ENCODE measurements around the gene LSM10.

The LSM10 gene

DNA sequence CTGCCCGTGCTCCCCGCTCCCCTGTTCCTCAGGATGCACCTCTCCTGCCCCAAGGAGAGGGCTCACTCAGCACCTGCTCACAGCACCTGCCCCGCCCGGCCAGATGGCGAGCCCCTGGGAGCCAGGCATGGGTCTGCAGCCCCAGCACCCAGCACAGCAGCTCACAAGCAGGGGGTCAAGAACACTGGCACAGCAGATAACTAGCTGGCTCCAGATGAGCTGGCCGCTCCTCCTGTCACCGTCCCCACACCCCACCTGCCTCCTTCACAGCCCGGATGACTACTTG, 53.4 kb downstream of the LSM10 start:
- DNase-seq = no peak
- H3K9me3 ChIP-seq = no peaks in the 10 kb centered on the region
- peak overlapping the region; percentile 76 to 78 for H3K27ac ChIP-seq
- intact Hi-C loops (cut with DNase I; ENCODE audit: low total_unique reads) = no loop called here
- H3K4me1 ChIP-seq = peaks cover 3 to 27% (median 12%) of the 10 kb centered on the region in 4 donors
- H3K27me3 ChIP-seq = no peaks in the 10 kb centered on the region
- H3K36me3 ChIP-seq = peaks cover 53 to 91% (median 89%) of the 10 kb centered on the region in 3 donors
- H3K4me3 ChIP-seq = no peak overlapping the region
- TF ChIP-seq, protein P1, sequence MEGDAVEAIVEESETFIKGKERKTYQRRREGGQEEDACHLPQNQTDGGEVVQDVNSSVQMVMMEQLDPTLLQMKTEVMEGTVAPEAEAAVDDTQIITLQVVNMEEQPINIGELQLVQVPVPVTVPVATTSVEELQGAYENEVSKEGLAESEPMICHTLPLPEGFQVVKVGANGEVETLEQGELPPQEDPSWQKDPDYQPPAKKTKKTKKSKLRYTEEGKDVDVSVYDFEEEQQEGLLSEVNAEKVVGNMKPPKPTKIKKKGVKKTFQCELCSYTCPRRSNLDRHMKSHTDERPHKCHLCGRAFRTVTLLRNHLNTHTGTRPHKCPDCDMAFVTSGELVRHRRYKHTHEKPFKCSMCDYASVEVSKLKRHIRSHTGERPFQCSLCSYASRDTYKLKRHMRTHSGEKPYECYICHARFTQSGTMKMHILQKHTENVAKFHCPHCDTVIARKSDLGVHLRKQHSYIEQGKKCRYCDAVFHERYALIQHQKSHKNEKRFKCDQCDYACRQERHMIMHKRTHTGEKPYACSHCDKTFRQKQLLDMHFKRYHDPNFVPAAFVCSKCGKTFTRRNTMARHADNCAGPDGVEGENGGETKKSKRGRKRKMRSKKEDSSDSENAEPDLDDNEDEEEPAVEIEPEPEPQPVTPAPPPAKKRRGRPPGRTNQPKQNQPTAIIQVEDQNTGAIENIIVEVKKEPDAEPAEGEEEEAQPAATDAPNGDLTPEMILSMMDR (IDR thresholded peaks at IDR 0.05) = no peak

DNA sequence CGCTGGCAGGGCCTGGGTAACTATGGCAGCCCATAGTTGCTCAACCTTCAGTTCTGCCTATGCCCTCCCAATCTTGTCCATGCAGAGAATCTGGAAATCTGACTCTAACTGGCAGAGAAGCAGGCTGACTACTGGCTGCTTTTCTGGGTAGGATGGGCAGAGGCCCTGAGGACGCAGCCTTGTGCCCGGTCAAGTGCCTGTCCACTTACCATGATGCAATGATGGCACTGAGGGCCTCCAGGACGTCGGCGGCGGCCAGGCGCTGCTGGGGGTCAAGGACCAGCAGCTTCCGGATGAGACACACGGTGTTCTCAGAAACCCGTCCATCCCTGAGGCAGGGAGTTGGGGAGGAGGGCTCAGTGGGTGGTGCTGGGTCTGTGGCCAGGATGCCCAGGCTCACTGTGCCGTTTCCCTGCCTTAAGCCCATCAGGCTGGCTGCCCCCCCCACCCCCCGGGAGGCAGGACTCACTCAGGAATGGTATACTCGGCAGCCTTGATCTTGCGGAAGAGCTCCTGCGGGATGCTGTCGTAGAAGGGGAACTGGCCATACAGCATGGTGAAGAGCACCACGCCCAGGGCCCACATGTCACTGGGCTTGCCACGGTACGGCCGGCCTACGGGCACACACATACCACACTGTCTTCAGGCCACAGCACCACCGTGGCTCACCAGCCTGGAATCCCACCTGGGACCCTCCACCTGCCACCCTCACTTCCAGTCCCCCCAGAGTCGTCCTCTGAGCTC, 53.9 kb downstream of the LSM10 start:
- Histone ChIP-seq H3K27ac (peak overlapping the region; percentile 76 to 78), H3K36me3 (peaks cover 53 to 96% (median 86%) of the 10 kb centered on the region in 3 donors), H3K4me1 (peaks cover 3 to 22% (median 11%) of the 10 kb centered on the region in 4 donors), H3K27me3 (no peaks in the 10 kb centered on the region), H3K4me3 (no peak overlapping the region), H3K9me3 (no peaks in the 10 kb centered on the region)
- no peak for DNase-seq
- TF ChIP-seq, protein P1 (IDR thresholded peaks at IDR 0.05) = no peak
- intact Hi-C loops (cut with DNase I; ENCODE audit: low total_unique reads) = loop anchor here (2.0 kb wide), 1 partner anchor 77 kb away; no protein-coding TSS in a partner anchor
